SW 1271 (cell line): ENCODE results near the gene TSPAN6.
A peak's percentile ranks its signal among the peaks of the same experiment; 100 is the strongest.

ENCODE experiments used
- DNase-seq, 2 experiments: peaks; one replicate each; lab custom pipeline; 2025; lab: John Stamatoyannopoulos, UW

TSPAN6 gene

DNA sequence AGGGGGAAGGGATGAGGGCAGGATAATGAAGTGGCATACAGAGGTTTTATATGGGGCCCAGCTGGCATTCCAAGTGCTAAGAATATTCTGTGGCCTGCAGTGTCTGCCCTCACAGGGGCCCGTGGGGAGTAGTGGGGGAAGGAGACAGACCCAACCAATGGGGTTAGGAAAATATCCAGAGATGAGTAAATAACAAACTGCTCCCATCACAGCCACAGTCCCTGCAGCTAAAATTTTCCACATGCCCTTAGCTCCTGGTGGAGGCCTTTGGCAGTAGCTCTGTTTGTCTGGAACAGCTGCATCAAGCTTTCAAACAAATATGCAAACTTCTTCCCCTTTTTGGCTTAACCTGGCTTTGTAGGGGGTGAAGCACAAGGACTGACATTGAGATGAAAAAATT is 10.5 kb upstream of the TSPAN6 start:
- DNase-seq = no peak

- DNase-seq = no peak
Observed at GRCh38 chrX:100645106-100645505, 8.5 kb upstream of the TSPAN6 start.

DNA sequence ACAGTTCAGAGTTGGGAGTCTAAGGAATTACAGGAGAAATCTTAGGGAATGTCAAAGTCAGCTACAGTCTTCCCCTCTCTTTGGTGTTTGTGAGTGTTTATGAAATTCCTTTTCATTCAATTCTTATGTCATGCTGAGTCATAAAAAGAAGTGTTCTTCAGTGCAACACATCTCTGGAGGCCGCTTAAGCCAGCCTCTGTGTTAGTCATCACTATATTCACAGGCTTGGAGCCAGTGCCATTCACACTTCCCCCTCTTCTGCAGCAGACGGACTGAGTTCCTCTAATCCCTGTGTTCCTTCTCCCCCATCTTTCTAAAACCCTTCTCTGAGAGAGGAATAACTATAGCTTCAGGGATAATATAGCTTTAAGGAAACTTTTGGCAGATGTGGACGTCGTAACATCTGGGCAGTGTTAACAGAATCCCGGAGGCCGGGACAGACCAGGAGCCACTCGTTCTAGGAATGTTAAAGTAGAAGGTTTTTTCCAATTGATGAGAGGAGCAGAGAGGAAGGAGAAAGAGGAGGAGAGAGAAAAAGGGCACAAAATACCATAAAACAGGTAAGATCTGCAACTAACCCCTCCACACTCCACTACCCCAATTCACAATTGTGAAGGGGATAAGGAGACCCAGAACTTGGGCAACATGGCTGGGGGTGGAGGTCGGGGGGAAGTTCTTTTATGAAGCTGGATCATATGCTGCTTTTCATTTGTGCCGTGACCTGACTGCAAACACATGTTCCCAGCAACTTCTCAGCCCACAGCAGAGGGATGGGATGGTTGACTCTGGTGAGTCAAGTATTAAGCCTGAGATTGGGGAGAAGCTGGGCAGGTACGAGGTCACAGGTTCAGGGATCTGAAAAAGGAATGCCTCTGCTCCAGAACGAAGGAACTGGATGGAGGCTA is 7.6 kb upstream of the TSPAN6 start, which contains the start of gene SRPX2:
SRPX2 (plus strand) TSS at position 244 of the 905 bp plus-strand sequence. CDS start 2,124 bp downstream, outside the sequence.
- peak; percentile 2 to 42 for DNase-seq

DNA sequence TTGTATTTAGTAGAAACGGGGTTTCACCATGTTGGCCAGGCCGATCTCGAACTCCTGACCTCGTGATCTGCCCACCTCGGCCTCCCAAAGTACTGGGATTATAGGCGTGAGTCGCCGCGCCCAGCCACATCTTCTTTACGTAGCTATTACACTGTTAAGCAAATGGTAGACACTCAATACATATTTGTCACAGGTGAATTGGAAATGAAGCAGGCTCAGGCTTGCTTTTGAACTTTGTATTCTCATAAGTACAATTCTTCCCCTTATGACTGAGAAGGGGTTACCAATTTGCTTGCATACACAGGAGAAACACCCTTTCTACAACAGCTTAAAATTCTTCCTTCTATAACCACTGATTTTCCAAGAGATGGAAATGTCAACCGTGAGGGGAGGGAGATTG is 6.6 kb upstream of the TSPAN6 start:
- no peak for DNase-seq

GRCh38 chrX:100642290-100642689 is 5.7 kb upstream of the TSPAN6 start:
- no peak for DNase-seq

- DNase-seq = no peak
Observed at GRCh38 chrX:100635989-100636320, 651 bp downstream of the TSPAN6 start.

- DNase-seq = no peak
Observed at GRCh38 chrX:100635040-100635439, 1.6 kb downstream of the TSPAN6 start.

DNA sequence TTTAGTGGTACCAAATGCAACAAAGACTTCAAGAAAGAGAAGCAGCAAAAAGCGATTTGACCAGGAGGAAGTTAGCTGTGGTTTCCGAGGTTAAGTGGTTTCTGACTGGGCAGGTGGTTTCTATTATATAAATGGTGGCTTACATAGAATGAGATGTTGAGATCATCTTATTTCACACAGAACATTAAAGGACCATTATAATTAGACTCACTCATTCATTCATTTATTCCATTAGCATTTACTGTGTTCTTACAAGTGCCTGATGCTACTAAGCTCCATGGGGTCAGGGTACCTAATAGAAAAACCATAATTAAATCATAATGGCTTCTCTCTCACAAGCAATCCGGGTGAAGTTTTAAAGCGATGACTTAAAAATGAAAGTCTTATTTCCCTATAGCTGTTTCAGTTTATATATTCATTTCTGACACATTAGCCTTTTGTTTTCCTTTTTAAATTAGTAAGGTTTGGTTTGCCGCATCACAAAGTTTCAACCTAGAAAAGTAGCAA is 10.6 kb downstream of the TSPAN6 start:
- no peak for DNase-seq

GRCh38 chrX:100623001-100623400 is 13.6 kb downstream of the TSPAN6 start:
- DNase-seq = no peak

DNA sequence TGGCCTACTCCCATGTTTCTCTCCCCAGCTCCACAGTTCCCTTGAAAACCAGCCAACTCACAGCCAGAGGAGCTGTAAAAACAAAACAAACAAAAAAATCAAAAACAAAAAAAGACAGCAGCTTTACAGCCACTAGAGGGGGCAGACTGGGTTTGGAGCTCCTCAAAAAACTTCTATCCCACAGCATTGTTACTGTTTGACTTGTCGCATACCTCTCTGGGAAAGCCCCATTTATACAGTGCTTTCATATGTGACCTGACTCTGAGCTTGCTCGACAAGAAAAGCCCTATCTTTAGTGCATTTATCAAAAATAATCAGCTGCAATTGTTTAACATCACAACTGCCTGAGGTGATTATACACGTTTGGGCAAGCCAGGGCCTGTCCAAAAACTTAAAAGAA is 21.6 kb downstream of the TSPAN6 start:
- DNase-seq = peak in 1 of 2 experiments; percentile 18

GRCh38 chrX:100611951-100612350 is 24.7 kb downstream of the TSPAN6 start:
- DNase-seq = no peak

- DNase-seq = no peak
Observed at GRCh38 chrX:100609591-100609990, 27.0 kb downstream of the TSPAN6 start.

GRCh38 chrX:100606753-100607152 is 29.9 kb downstream of the TSPAN6 start:
- no peak for DNase-seq

DNA sequence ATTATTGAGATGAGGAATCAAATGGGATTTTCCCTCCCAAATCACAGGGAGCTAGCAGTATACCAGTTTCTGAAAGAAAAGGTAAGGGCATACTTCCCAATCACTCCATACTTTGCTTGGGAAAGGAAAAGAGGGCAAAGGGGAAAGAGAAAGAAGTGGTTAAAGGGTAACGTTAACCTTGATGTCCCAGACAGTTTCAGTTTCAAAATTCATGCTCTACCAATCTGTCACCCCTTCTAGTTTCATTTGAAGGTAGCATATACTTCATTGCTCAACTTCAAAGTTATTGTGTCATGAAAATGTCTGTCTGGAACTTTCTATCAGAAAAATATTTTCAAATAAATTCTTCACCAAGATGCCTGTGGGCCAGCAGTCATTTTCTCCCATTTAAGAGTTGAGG is 35.8 kb downstream of the TSPAN6 start:
- DNase-seq = no peak

- no peak for DNase-seq
Observed at GRCh38 chrX:100600340-100600739, 36.3 kb downstream of the TSPAN6 start.

- no peak for DNase-seq
Observed at GRCh38 chrX:100599456-100599855, 37.1 kb downstream of the TSPAN6 start.

GRCh38 chrX:100596601-100597000 is 40.0 kb downstream of the TSPAN6 start:
- DNase-seq = no peak

DNA sequence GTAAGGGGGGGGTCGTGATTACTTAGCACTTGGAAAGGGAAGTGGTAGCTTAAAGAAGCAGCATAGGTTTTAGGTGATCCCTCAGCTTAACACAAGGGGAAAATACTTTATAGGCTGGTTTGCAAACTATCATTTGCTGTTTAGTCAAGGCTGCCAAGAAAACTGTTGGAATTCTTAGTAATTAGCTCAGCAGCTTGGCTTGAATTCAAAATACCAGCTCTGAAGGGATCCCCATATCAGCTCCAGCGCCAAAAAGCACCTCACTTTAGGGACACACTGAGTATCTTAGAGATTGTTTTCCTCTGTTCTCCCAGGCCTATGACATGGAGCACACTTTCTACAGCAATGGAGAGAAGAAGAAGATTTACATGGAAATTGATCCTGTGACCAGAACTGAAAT is 43.0 kb downstream of the TSPAN6 start:
- DNase-seq = no peak

GRCh38 chrX:100593126-100593525 is 43.5 kb downstream of the TSPAN6 start:
- DNase-seq = no peak

DNA sequence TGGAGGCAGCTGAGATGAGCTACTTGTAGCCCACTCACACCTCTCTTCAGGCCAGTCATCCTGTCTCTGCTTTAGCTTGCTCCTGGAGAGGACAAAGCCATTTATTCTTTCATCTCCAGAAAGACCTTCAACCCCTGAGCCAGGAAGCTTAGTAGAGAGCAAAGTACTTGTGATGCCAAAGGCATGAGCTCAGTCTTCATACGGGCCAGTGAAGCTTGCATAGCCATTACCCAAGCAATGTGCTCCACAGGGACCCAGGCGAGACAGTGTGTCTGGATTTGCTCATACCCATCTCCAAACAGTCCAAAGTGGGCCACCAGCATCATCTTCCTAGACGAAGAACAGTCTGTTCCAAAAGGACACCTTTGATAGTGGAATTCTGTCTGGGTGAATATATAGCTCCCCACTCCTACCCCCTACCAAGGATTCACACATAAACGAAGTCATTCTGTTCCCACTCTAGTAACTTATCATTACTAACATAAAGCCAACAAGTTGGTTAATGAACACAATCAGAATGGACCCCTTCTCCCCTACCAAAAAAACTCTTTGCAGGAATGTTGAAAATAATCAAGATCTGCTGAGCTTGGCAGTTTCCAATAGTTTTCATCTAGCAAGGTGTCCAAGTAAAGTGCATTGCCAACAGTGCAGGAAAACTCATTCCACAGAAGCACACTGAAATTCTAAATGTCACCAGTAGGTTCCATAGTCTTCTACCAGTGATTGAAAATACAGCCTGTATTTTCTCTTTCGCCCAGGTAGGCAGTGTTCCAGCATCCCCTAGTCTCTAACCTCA is 45.2 kb downstream of the TSPAN6 start:
- no peak for DNase-seq

- DNase-seq = no peak
Observed at GRCh38 chrX:100587861-100588260, 48.7 kb downstream of the TSPAN6 start.

GRCh38 chrX:100586747-100587146 is 49.9 kb downstream of the TSPAN6 start:
- DNase-seq = no peak

DNA sequence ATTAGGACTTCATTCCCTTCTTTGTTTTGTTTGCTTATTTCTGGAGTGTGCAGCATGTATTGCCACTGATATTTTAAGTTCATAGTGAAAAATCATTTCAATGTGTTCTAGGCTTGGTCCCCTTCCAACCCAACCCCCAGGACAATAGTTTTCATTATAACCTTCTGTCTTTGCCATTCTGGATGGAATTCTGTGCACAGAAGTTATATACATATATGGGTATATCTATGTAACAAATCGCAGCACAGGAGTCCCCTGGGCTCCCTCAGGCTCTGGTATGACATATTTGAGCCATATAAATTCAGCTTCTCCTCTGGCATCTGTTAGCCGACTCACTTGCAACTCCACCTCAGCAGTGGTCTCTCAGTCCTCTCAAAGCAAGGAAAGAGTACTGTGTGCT is 52.0 kb downstream of the TSPAN6 start, which contains the start of gene TNMD:
TNMD (plus strand) TSS at position 326 of the 400 bp plus-strand sequence. CDS start 83 bp downstream, outside the sequence.
- no peak for DNase-seq
